SK-N-SH treated with all-trans-retinoic acid at 6 μM for 48 hours (cell line): ENCODE measurements around the gene SPHK2.

Source experiments
- ATAC-seq: fragments of 200-7000 bp; cut with Tn5 transposase; 3 replicates; pipeline ENCODE4 v1.9.1; 2020; ENCODE audit warnings: mild to moderate bottlenecking, moderate library complexity
- ARNTL ChIP-seq: fragments of 450-650 bp; formaldehyde crosslinking; IDR thresholded peaks from 2 replicates; pipeline ENCODE4 v1.5.0; 2020; ENCODE audit warnings: low read depth, mild to moderate bottlenecking, moderate library complexity, borderline replicate concordance
- BACH2 ChIP-seq: fragments of 250-450 bp; sonication (Bioruptor Pico); IDR thresholded peaks from 2 replicates; pipeline ENCODE4 v1.9.0; 2021; ENCODE audit warnings: mild to moderate bottlenecking, borderline replicate concordance
- CREB5 ChIP-seq: fragments of 250-450 bp; sonication (Bioruptor Pico); IDR thresholded peaks from 2 replicates; pipeline ENCODE4 v1.5.1; 2020; ENCODE audit warnings: low read depth, mild to moderate bottlenecking, moderate library complexity
- CSDC2 ChIP-seq: fragments of 250-450 bp; sonication (Bioruptor Pico); IDR thresholded peaks from 2 replicates; pipeline ENCODE4 v1.5.0; 2020; ENCODE audit warnings: mild to moderate bottlenecking, moderate library complexity
- ISL1 ChIP-seq: fragments of 250-450 bp; sonication (Bioruptor Pico); IDR thresholded peaks from 2 replicates; pipeline ENCODE4 v2.1.2; 2022; ENCODE audit warnings: mild to moderate bottlenecking, moderate library complexity
- OSR1 ChIP-seq: fragments of 250-450 bp; sonication (Bioruptor Pico); IDR thresholded peaks from 2 replicates; pipeline ENCODE4 v1.8.0; 2022; ENCODE audit warnings: moderate library complexity, mild to moderate bottlenecking, inconsistent platforms
- PPARA ChIP-seq: fragments of 250-450 bp; sonication (Bioruptor Pico); IDR thresholded peaks from 2 replicates; pipeline ENCODE4 v1.5.0; 2020; ENCODE audit warnings: mild to moderate bottlenecking, borderline replicate concordance
- RARB ChIP-seq: fragments of 250-450 bp; sonication (Bioruptor Pico); IDR thresholded peaks from 2 replicates; pipeline ENCODE4 v1.8.0; 2021; ENCODE audit warnings: mild to moderate bottlenecking, moderate library complexity
- SNAI2 ChIP-seq: fragments of 250-450 bp; sonication (Bioruptor Pico); IDR thresholded peaks from 2 replicates; pipeline ENCODE4 v1.5.0; 2020; ENCODE audit warnings: mild to moderate bottlenecking, moderate library complexity
- TCF4 ChIP-seq: fragments of 250-450 bp; sonication (Bioruptor Pico); IDR thresholded peaks from 2 replicates; pipeline ENCODE4 v1.8.0; 2021; ENCODE audit warnings: mild to moderate bottlenecking, moderate library complexity, borderline replicate concordance
- TOX ChIP-seq: fragments of 250-450 bp; sonication (Bioruptor Pico); IDR thresholded peaks from 2 replicates; pipeline ENCODE4 v1.8.0; 2021; ENCODE audit warnings: mild to moderate bottlenecking, moderate library complexity, borderline replicate concordance
- ZFP3 ChIP-seq: fragments of 250-450 bp; sonication (Bioruptor Pico); IDR thresholded peaks from 2 replicates; pipeline ENCODE4 v1.5.0; 2020; ENCODE audit warnings: mild to moderate bottlenecking, moderate library complexity
- ZFP30 ChIP-seq: fragments of 450-650 bp; formaldehyde crosslinking; IDR thresholded peaks from 2 replicates; pipeline ENCODE4 v1.5.0; 2022; ENCODE audit warnings: mild to moderate bottlenecking, moderate library complexity
- ZNF70 ChIP-seq: fragments of 450-650 bp; formaldehyde crosslinking; IDR thresholded peaks from 2 replicates; pipeline ENCODE4 v1.5.0; 2020; ENCODE audit warnings: mild to moderate bottlenecking, moderate library complexity
- TF ChIP-seq, protein P1 (sequence below): fragments of 250-450 bp; sonication (Bioruptor Pico); IDR thresholded peaks from 2 replicates; pipeline ENCODE4 v1.5.1; 2021; ENCODE audit warnings: mild to moderate bottlenecking, moderate library complexity
- TF ChIP-seq, protein P2 (sequence below): fragments of 250-450 bp; sonication (Bioruptor Pico); IDR thresholded peaks from 2 replicates; pipeline ENCODE4 v1.5.0; 2020; ENCODE audit warnings: mild to moderate bottlenecking, moderate library complexity
- TF ChIP-seq, protein P3 (sequence below): fragments of 250-450 bp; sonication (Bioruptor Pico); IDR thresholded peaks from 2 replicates; pipeline ENCODE4 v1.8.0; 2020; ENCODE audit warnings: mild to moderate bottlenecking, moderate library complexity, borderline replicate concordance

Gene SPHK2

DNA sequence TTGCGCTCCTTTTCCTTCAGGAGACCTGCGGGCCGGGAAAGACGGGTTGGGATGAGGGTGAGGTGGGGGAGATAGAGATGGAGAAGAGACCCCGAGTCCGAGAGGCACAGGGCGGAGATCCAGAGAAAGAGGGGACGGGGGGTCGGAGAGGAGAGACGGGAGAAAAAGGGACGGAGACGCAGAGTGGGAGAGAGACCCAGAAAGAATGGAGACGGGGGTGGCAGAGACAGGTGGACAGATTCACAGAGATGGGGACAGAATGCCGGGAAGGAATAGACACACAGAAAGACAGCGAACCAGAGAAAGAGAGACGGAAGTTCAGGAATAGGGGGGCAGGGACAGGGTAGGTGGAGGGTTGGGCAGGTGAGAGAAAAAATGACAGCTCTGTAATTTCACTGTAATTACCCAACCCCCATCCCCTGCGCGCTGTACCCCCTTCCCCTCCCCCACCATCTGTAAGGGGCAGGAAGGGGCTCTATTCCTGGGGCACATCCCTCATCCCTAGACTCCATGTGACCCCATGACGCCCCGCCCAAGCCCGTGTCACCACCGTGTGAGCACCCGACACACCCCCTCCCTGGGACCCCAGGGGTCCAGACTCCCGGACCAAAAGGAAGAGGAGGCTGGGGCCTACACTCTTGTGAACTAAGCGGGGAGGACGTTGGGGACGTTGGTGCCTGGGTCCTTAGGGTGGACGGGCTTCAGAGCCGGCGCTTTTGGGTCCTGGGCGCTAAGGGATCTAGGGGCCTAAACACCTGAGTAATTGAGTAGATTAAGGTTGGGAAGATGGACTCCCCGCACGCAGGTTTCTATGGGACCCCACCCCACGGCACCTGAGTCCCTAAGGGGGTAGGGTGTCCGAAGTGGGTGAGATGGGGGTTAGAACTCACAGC is 16.9 kb downstream of the SPHK2 start (continued):
- TF ChIP-seq CREB5 (CRISPR knock-in tag): no peak
- TF ChIP-seq, protein P1, sequence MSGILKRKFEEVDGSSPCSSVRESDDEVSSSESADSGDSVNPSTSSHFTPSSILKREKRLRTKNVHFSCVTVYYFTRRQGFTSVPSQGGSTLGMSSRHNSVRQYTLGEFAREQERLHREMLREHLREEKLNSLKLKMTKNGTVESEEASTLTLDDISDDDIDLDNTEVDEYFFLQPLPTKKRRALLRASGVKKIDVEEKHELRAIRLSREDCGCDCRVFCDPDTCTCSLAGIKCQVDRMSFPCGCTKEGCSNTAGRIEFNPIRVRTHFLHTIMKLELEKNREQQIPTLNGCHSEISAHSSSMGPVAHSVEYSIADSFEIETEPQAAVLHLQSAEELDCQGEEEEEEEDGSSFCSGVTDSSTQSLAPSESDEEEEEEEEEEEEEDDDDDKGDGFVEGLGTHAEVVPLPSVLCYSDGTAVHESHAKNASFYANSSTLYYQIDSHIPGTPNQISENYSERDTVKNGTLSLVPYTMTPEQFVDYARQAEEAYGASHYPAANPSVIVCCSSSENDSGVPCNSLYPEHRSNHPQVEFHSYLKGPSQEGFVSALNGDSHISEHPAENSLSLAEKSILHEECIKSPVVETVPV (CRISPR knock-in tag): no peak
- no peak for TF ChIP-seq RARB
- no peak for TF ChIP-seq ARNTL (CRISPR knock-in tag)
- TF ChIP-seq, protein P2, sequence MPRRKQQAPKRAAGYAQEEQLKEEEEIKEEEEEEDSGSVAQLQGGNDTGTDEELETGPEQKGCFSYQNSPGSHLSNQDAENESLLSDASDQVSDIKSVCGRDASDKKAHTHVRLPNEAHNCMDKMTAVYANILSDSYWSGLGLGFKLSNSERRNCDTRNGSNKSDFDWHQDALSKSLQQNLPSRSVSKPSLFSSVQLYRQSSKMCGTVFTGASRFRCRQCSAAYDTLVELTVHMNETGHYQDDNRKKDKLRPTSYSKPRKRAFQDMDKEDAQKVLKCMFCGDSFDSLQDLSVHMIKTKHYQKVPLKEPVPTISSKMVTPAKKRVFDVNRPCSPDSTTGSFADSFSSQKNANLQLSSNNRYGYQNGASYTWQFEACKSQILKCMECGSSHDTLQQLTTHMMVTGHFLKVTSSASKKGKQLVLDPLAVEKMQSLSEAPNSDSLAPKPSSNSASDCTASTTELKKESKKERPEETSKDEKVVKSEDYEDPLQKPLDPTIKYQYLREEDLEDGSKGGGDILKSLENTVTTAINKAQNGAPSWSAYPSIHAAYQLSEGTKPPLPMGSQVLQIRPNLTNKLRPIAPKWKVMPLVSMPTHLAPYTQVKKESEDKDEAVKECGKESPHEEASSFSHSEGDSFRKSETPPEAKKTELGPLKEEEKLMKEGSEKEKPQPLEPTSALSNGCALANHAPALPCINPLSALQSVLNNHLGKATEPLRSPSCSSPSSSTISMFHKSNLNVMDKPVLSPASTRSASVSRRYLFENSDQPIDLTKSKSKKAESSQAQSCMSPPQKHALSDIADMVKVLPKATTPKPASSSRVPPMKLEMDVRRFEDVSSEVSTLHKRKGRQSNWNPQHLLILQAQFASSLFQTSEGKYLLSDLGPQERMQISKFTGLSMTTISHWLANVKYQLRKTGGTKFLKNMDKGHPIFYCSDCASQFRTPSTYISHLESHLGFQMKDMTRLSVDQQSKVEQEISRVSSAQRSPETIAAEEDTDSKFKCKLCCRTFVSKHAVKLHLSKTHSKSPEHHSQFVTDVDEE: no peak
- TF ChIP-seq PPARA (CRISPR knock-in tag): no peak
- TF ChIP-seq CSDC2 (CRISPR knock-in tag): no peak
- TF ChIP-seq ISL1 (CRISPR knock-in tag): no peak
- TF ChIP-seq, all 23 proteins: peak for 0

DNA sequence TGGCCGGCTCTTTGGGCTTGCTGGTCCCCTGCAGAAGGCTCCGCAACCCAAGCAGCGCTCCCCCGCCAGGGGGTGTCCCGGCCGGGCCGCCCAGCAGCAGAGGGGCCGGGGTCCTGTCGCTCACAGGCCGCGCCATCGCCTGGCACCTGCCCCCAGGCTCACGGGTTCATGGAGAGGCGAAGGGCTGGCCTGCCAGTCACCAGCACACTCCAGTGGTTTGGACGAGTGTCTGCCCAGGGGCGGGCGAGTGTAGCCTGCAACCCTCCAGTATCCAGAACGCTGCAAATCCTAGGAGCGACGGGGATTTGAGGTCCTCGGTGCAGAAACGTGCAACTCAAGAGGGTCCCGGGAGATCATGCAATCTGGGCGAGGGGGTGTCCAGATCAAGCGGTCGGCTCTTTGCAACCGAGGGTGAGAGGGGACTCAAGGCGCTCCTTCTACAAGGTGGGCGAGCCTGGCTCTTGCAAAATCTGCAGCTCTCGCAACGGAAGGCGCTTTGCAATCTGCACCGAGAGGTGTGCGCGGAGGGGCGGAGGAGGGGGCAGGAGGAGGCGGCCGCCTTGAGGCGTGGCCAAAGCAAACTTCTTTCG is 17.6 kb downstream of the SPHK2 start, which contains the start of gene DBP:
DBP (minus strand) TSS at position 521 of the 590 bp plus-strand sequence; CDS start at position 136, 385 bp downstream.
- peak; percentile 27 for ATAC-seq
- TF ChIP-seq CSDC2 (CRISPR knock-in tag): no peak
- no peak for TF ChIP-seq RARB

DNA sequence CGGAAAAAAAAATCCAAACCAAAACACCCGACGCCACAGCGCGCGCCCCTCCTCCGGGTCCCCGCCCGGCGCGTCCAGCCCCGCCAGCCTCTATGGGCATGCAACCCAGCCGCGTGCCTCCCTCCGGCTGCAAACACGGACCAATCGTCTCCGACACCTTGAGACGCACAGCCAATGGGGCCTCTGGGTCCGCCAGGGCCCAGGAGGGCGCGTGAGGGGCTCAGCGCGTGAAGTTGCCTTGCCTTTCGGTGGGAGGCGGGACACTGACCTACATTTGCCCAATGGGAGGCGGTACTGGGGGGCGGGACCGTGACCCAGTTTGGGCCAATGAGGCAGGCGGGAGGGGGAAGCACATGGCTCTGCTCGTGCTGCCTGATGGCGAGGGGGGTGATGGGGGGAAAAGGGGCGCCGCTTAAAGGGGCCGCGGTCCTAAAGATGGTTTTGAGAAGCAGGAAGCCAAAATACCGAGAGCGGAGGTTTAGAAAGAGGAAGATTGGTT is 18.2 kb downstream of the SPHK2 start:
- TF ChIP-seq ZFP30 (CRISPR knock-in tag): no peak
- no peak for TF ChIP-seq SNAI2 (CRISPR knock-in tag)
- TF ChIP-seq ARNTL (CRISPR knock-in tag): peak; percentile 99
- TF ChIP-seq OSR1 (CRISPR knock-in tag): no peak
- TF ChIP-seq CSDC2 (CRISPR knock-in tag): no peak
- ATAC-seq: peak; percentile 85

DNA sequence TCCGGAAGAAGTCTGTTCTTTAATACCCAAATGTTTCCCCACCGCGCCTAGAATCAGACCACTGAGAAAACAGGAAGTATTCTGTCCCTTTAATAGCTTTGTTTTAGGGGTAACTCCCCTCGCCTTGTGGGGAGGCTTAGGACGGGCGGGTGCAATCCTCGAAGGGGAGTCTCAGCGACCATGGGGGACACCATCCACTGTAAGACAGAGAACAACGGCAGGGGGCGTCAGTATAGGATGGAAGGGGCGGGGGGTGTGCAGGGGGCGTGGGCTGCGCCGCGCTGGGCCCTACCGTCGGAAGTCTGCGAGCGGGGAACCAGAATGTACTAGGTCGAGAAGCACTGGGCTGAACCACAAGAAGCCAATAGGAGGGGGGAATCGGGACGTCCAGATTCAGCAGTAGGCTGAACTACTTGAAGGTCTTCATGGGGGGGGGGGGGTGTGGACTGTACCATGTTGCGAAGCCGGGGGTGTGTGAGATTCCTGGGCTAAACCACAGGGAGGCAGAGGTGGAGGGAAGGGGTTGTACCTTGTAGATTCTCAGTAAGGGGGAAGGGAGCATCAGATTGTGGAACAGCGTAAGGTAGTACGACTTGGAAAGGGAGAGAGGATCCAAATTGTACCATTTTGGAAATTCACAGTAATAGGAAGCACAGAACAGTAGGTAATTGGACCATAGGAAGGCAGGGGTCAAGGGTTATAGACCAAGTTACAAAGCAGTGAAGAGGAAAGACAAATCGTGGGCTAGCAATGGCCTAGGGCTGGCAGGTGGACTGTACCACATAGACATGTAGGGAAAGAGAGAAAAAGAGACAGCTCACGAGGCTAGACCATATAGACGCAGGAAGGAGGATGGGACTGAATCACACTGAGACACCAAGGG is 18.9 kb downstream of the SPHK2 start:
- peak; percentile 55 for ATAC-seq
- TF ChIP-seq TCF4 (CRISPR knock-in tag): no peak
- TF ChIP-seq, protein P3, sequence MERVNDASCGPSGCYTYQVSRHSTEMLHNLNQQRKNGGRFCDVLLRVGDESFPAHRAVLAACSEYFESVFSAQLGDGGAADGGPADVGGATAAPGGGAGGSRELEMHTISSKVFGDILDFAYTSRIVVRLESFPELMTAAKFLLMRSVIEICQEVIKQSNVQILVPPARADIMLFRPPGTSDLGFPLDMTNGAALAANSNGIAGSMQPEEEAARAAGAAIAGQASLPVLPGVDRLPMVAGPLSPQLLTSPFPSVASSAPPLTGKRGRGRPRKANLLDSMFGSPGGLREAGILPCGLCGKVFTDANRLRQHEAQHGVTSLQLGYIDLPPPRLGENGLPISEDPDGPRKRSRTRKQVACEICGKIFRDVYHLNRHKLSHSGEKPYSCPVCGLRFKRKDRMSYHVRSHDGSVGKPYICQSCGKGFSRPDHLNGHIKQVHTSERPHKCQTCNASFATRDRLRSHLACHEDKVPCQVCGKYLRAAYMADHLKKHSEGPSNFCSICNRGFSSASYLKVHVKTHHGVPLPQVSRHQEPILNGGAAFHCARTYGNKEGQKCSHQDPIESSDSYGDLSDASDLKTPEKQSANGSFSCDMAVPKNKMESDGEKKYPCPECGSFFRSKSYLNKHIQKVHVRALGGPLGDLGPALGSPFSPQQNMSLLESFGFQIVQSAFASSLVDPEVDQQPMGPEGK: no peak
- no peak for TF ChIP-seq CSDC2 (CRISPR knock-in tag)
- TF ChIP-seq SNAI2 (CRISPR knock-in tag): no peak
- TF ChIP-seq, protein P2: no peak
- TF ChIP-seq, protein P1 (CRISPR knock-in tag): no peak
- no peak for TF ChIP-seq OSR1 (CRISPR knock-in tag)
- no peak for TF ChIP-seq TOX (CRISPR knock-in tag)
- TF ChIP-seq ZFP30 (CRISPR knock-in tag): no peak
- no peak for TF ChIP-seq ZNF70 (CRISPR knock-in tag)
- no peak for TF ChIP-seq ARNTL (CRISPR knock-in tag)
- TF ChIP-seq ZFP3 (CRISPR knock-in tag): no peak
- no peak for TF ChIP-seq CREB5 (CRISPR knock-in tag)
- no peak for TF ChIP-seq BACH2
